Esophagus muscularis mucosa (tissue), 3 donors: ENCODE data around the gene OR4D2.

Experiments used
- EP300 ChIP-seq: sonication (generic); formaldehyde crosslinking; IDR thresholded peaks from one replicate; pipeline ENCODE4 v1.6.1; 2017; ENCODE audit warnings: antibody characterized with exemption
- TF ChIP-seq, protein P1 (sequence below), 3 experiments: fragments of 200-600 bp in 2 of 3; fragments of 450-650 bp in 1 of 3; sonication (generic) in 2 of 3; IDR thresholded peaks; one replicate each; pipeline ENCODE4 v1.5.1; 2017 to 2019; ENCODE audit warnings: antibody characterized with exemption in 3 of 3, mild to moderate bottlenecking in 2 of 3, moderate library complexity in 1 of 3

DNA sequence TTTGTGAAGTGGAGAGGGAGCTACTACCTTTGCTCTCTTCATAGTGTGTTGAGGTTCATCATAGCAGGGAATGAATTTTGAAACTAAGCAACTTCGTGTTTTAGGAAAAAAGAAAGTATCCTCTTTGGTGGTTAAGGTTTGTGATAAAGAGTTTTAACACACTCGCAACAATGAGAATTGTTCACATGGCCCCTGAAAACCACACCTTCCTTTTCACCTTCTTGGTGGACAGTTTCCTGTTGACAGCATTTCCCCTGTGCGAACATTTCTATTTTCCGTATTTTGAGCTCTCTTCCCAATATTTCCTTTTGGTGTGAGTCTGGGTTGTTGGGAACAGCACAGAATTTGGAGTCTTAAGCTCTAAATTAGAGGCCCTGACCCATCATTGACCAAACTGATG, 3.8 kb downstream of the OR4D2 start:
- no peak for TF ChIP-seq EP300
- TF ChIP-seq, protein P1, sequence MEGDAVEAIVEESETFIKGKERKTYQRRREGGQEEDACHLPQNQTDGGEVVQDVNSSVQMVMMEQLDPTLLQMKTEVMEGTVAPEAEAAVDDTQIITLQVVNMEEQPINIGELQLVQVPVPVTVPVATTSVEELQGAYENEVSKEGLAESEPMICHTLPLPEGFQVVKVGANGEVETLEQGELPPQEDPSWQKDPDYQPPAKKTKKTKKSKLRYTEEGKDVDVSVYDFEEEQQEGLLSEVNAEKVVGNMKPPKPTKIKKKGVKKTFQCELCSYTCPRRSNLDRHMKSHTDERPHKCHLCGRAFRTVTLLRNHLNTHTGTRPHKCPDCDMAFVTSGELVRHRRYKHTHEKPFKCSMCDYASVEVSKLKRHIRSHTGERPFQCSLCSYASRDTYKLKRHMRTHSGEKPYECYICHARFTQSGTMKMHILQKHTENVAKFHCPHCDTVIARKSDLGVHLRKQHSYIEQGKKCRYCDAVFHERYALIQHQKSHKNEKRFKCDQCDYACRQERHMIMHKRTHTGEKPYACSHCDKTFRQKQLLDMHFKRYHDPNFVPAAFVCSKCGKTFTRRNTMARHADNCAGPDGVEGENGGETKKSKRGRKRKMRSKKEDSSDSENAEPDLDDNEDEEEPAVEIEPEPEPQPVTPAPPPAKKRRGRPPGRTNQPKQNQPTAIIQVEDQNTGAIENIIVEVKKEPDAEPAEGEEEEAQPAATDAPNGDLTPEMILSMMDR (IDR thresholded peaks at IDR 0.05), result no peak
